Activated CD4-positive, alpha-beta memory T cell treated with anti-CD3 and anti-CD28 coated beads for 36 hours (primary cell): ENCODE data around the gene MEGF11. TPM values are rescaled to one million over a fixed set of nuclear protein-coding genes. Genes with fewer than 3 reads are reported as not detected.
A peak's percentile ranks its signal among the peaks of the same experiment; 100 is the strongest.
"Not testable (repeated sequence)": the region's sequence is repeated elsewhere in the genome, so short reads cannot be mapped to it uniquely, and the experiment has no call there.

Source experiments
- CTCF ChIA-PET: fragments of 350-600 bp; sonication (Branson Sonifier 250); formaldehyde crosslinking; loops from one replicate; lab custom pipeline; 2021; ENCODE audit warnings: antibody characterized with exemption, inconsistent platforms; lab: Charles Lee
- POLR2A ChIA-PET: fragments of 350-600 bp; sonication (Branson Sonifier 250); formaldehyde crosslinking; loops from one replicate; lab custom pipeline; 2021; ENCODE audit warnings: antibody characterized with exemption; lab: Charles Lee
- DNase-seq: peaks from one replicate; pipeline ENCODE4 v3.0.0-alpha.2; 2020
- H3K27ac Mint-ChIP-seq: one replicate; pipeline ENCODE4 v1.8.0; 2021; ENCODE audit warnings: mixed read lengths
- H3K27me3 Mint-ChIP-seq: one replicate; pipeline ENCODE4 v1.8.0; 2021; ENCODE audit warnings: mixed read lengths
- H3K36me3 Mint-ChIP-seq: one replicate; pipeline ENCODE4 v1.8.0; 2021; ENCODE audit warnings: mixed read lengths
- H3K4me1 Mint-ChIP-seq: one replicate; pipeline ENCODE4 v1.8.0; 2021; ENCODE audit warnings: low read depth, mixed read lengths
- H3K4me3 Mint-ChIP-seq: one replicate; pipeline ENCODE4 v1.8.0; 2021; ENCODE audit warnings: mild to moderate bottlenecking, mixed read lengths
- H3K9me3 Mint-ChIP-seq: one replicate; pipeline ENCODE4 v1.8.0; 2021; ENCODE audit warnings: mixed read lengths
- intact Hi-C: fragments of 100-400 bp; cut with micrococcal nuclease; formaldehyde crosslinking; loops from one replicate; pipeline ENCODE4 v1.15.1; 2023
- total RNA-seq, 2 experiments: library from RNA; stranded (reverse); gene quantifications; one replicate each; pipeline ENCODE4 v1.2.3, GENCODE V29; 2021

Gene MEGF11
- total RNA-seq, 2 experiments from 2014 or later = not detected

DNA sequence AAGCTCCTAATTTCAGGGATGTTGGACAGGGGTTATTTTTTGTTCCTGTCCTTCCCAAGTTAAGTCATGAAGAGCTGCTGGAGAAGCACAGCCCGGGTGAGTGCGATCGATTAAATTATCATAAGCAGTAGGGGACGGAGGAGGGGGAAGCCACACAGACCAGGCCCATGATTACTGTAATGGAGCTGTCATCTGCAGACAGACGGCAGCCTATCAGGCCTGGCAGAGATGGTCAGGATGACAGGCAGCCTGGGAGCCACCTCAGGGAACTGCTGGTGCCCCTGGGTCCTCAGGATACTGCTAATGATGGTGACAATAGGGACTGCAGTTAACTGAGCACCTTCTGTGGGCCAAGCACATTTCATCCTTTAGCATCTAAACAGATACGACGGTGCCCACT, 236.6 kb downstream of the MEGF11 start:
- no peak for DNase-seq
- ChIA-PET CTCF (no interaction called here), POLR2A (no interaction called here)
- H3K4me1 Mint-ChIP-seq = no peaks in the 10 kb centered on the region
- no peaks in the 10 kb centered on the region for H3K36me3 Mint-ChIP-seq
- peaks cover 17% of the 10 kb centered on the region for H3K27me3 Mint-ChIP-seq
- peaks cover 2% of the 10 kb centered on the region for H3K9me3 Mint-ChIP-seq
- intact Hi-C loops = no loop called here
- H3K4me3 Mint-ChIP-seq = no peak overlapping the region
- no peak overlapping the region for H3K27ac Mint-ChIP-seq

DNA sequence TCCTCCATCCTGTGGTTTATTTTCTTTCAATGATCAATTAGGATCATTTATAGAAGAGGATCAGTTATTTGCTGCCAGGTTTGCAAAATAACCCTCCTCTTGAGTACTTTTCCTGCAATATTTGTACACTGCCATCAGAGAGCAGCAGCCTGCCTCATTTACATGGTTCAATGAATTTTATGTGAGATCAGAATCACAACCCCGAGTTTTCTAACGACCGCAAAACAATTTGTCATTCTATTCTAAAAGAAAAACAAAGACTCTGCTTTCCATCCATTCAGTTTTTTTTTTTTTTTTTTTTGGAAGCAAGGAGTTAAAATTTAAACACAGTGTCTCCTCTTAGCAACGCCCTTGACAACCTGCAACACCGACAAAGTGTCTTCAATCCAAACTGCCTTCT, 237.4 kb downstream of the MEGF11 start:
- H3K27ac Mint-ChIP-seq = no peak overlapping the region
- no peaks in the 10 kb centered on the region for H3K4me1 Mint-ChIP-seq
- H3K27me3 Mint-ChIP-seq = peaks cover 11% of the 10 kb centered on the region
- peaks cover 2% of the 10 kb centered on the region for H3K9me3 Mint-ChIP-seq
- intact Hi-C loops = no loop called here
- no peak for DNase-seq
- ChIA-PET CTCF (no interaction called here), POLR2A (no interaction called here)
- no peaks in the 10 kb centered on the region for H3K36me3 Mint-ChIP-seq
- H3K4me3 Mint-ChIP-seq = no peak overlapping the region

DNA sequence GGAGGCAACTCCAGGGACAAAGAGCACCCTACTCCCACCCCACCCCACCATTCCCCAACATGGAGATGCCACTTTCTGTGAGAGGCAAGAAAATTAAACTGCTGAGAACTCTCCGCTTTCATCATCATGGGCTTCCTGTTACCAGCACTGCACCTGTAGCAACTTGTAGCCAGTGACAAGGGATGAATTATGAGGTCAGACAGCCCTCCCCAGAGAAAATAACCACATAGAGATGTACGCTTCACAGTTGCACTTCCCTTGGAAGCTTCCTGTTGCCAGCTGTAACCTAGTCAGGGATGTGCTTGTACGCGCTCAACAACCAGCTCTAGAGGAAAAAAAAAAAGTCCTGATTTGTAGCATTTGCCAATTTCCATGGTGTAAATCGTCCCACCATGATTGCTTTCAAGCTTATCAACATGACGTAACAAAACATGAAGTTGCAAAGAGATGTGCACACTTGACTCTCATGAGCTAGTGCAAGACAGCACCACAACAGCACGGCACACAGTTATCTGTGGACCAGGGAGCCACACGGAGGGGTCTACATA, 238.8 kb downstream of the MEGF11 start:
- H3K4me3 Mint-ChIP-seq = no peak overlapping the region
- H3K36me3 Mint-ChIP-seq = no peaks in the 10 kb centered on the region
- no peak for DNase-seq
- ChIA-PET POLR2A (interaction anchor here (0.6 kb wide), 1 partner anchor 530 kb away, joined by 4 read pairs; no protein-coding TSS in a partner anchor), CTCF (no interaction called here)
- H3K4me1 Mint-ChIP-seq = no peaks in the 10 kb centered on the region
- H3K9me3 Mint-ChIP-seq = peaks cover 2% of the 10 kb centered on the region
- no peak overlapping the region for H3K27ac Mint-ChIP-seq
- intact Hi-C loops = no loop called here
- peaks cover 9% of the 10 kb centered on the region for H3K27me3 Mint-ChIP-seq

DNA sequence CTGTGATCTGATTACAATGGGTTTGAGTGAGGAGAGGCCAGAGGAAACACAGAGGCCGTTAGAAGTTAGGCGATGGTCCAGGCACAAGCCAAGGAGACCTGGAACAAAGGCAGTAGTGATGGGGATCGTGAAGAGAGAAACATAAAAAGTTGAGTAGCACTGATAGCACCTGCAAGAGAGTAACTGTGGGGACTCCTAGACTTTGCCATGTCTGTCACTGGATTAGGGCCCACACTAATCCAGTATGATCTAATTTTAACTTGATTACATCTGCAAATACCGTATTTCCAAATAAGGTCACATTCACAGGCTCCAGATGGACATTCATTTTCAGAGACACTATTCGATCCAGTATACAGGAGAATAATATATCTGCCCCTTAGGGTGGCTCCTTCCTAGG, 239.5 kb downstream of the MEGF11 start:
- intact Hi-C loops = no loop called here
- H3K9me3 Mint-ChIP-seq = peaks cover 2% of the 10 kb centered on the region
- CTCF ChIA-PET = no interaction called here
- H3K4me3 Mint-ChIP-seq = no peak overlapping the region
- H3K4me1 Mint-ChIP-seq = no peaks in the 10 kb centered on the region
- peaks cover 7% of the 10 kb centered on the region for H3K27me3 Mint-ChIP-seq
- no peak for DNase-seq
- POLR2A ChIA-PET = no interaction called here
- no peaks in the 10 kb centered on the region for H3K36me3 Mint-ChIP-seq
- H3K27ac Mint-ChIP-seq = no peak overlapping the region

DNA sequence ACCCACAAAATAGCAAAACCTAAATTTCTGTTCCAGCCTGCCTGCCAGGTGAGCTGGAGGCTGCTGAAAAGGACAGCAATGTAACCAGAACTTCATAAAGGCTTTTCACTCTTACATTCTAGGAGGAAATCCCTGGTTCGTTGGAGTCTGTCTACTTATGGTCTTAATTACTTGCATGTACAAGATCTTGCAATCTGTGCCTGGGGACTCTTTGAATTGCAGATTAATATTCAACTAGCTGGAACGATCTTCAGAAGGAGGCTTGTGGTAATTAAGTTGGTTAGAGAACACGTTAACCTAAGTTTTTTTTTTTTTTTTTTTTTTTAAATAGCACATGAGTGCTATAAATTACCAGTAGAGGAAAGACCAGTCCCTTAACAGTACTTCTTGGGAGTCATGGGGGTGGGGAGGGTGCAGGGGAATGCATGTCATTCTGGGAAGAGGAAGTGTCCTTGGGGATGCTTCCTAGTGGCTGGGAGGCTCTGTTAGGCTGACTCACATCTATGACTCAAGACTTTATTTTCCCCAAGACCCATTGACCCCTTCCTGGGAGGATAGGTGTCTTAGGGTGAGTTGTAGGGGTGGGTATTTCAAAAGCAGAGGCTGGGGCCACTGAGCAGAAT, 244.5 kb downstream of the MEGF11 start:
- Mint-ChIP-seq H3K27me3 (peaks cover 9% of the 10 kb centered on the region), H3K4me1 (no peaks in the 10 kb centered on the region), H3K36me3 (no peaks in the 10 kb centered on the region), H3K9me3 (no peaks in the 10 kb centered on the region), H3K27ac (no peak overlapping the region), H3K4me3 (no peak overlapping the region)
- no peak for DNase-seq
- ChIA-PET CTCF (no interaction called here), POLR2A (interaction anchor here (0.6 kb wide), 1 partner anchor 132 kb away, joined by 3 read pairs; no protein-coding TSS in a partner anchor)
- intact Hi-C loops = no loop called here

DNA sequence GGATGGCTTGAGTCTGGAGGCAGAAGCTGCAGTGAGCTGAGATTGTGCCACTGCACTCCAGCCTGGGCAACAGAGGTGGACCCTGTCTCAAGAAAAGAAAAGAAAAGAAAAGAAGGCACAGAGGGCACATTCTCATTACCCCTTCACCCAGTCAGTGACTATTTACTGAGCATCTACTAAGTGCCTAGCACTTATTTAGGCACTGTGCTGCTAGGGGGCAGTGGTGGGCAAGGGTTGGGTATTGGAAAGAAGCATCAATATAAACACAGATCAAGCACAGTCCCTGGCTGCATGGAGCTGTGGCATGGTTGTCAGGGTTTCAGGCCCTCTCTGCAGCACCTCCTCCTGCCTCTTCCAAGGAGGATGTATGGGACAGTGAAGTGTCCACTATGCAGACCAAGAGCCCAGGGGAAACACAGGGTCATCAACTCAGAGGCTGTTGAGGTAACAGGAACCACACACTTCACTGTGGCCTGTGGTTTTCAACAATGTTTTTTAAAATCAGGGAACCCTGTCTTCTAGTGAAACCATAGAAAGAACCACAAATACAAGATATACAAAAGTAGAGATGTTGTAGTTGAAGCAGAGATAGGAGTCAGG, 245.8 kb downstream of the MEGF11 start:
- DNase-seq = peak; percentile 18
- intact Hi-C loops = no loop called here
- POLR2A ChIA-PET = no interaction called here
- Mint-ChIP-seq H3K36me3 (no peaks in the 10 kb centered on the region), H3K4me1 (no peaks in the 10 kb centered on the region), H3K27me3 (peaks cover 11% of the 10 kb centered on the region), H3K4me3 (no peak overlapping the region), H3K9me3 (no peaks in the 10 kb centered on the region), H3K27ac (no peak overlapping the region)
- CTCF ChIA-PET = interaction anchor here (0.5 kb wide), 1 partner anchor 20 kb away, joined by 3 read pairs; no protein-coding TSS in a partner anchor

DNA sequence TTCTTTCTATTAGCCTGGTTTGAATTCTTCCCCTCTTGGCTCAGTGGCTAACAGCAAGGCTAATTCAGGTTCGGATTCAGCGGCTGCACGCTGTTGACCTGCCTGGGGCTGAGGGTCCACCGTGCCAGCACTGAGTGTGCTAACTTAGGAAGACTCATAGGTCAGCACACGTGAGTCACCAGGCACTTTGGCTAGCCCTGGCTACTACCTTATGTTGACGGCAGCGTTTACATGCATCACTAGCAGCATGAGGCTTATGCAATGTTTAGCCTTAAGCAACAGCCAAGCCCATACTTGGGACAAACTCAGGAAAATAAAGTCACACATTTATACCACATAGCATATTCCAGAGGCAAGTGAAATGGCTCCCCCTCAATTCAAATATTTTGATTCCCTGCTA, 246.6 kb downstream of the MEGF11 start:
- H3K27ac Mint-ChIP-seq = no peak overlapping the region
- no peak for DNase-seq
- H3K4me3 Mint-ChIP-seq = no peak overlapping the region
- intact Hi-C loops = no loop called here
- H3K36me3 Mint-ChIP-seq = no peaks in the 10 kb centered on the region
- no peaks in the 10 kb centered on the region for H3K9me3 Mint-ChIP-seq
- H3K4me1 Mint-ChIP-seq = no peaks in the 10 kb centered on the region
- CTCF ChIA-PET = no interaction called here
- peaks cover 15% of the 10 kb centered on the region for H3K27me3 Mint-ChIP-seq
- POLR2A ChIA-PET = no interaction called here

DNA sequence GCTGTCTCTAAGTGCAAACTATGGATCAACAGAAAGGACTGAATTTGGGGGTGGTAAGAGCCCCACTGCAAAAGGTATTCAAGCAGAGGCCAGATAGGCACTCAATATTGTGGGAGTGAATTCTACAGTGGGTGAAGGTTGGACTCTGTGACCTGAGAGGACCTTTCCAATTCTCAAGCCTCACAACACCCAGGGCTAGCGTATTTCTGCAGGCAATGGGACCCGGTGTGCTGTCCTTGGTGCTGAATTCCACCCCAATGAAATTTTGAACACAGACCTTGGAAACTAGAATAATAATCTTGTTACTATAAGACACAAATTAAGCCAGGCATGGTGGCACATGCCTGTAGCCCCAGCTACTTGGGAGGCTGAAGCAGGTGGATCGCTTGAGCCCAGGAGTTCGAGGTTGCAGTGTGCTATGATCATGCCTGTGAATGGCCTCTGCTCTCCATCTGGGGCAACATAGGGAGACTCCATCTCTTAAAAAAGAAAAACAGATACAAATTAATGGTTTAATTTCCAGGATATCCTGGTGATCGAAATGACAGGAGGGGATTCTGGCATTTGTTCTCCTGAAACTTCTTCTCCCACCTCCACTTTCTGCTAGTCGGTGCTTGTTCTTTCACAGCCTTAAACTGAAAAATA, 248.8 kb downstream of the MEGF11 start:
- Mint-ChIP-seq H3K4me1 (no peaks in the 10 kb centered on the region), H3K4me3 (no peak overlapping the region), H3K27ac (no peak overlapping the region), H3K27me3 (peaks cover 19% of the 10 kb centered on the region), H3K9me3 (no peaks in the 10 kb centered on the region), H3K36me3 (no peaks in the 10 kb centered on the region)
- ChIA-PET POLR2A (no interaction called here), CTCF (no interaction called here)
- intact Hi-C loops = no loop called here
- peak; percentile 31 for DNase-seq

DNA sequence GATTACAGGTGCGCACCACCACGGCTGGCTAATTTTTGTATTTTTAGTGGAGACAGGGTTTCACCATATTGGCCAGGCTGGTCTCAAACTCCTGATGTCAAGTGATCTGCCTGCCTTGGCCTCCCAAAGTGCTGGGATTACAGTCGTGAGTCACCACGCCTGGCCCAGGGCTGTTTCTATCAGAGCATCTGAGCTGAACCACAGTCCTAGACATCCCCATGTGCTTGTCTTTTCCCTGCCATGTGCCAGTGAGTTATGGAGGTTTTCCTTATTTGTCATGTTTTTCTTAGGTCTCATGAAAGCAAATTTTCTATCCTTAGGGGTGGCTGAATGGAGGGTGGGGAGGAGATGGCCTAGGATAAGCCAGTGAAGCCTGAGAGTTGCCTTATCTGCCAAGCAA, 250.4 kb downstream of the MEGF11 start:
- H3K4me1 Mint-ChIP-seq, CTCF ChIA-PET, POLR2A ChIA-PET, H3K4me3 Mint-ChIP-seq, H3K27ac Mint-ChIP-seq, intact Hi-C loops, H3K9me3 Mint-ChIP-seq, H3K36me3 Mint-ChIP-seq, DNase-seq: not testable (repeated sequence)
- H3K27me3 Mint-ChIP-seq = peaks cover 17% of the 10 kb centered on the region

DNA sequence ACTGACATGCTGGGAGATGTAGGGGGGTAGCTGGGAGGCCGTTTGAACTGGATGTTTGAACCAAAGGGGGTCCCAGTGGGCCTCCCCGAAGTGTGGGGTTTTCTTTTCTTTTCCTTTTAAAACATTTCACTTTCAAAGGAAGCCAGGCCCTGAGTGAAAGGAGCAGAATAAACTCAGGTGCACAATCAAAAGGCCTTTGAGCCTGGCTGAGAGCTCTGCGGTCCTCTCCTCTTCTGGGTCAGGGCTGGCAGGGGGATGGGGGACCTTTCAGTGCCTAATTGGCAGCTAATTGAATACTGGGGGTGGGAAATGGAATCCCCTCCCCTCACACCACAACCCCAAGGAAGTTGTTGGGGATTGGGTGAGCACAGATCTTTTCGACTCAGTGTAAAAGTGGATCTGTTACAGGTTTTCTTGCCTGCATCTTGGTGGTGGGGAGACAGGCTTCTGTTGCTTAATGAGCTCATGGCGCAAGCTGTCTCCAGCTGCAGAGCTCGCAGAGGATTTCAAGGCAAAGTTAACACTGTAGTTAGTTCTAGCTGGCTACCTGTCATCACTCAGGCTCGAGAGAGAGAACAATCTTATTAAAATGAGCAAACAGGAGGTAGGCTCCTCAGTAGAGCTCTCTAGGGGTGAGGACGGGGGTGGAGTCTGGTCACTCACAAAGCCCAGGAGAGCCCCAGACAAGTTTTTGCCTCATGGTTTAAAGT, 251.7 kb downstream of the MEGF11 start:
- H3K4me3 Mint-ChIP-seq = no peak overlapping the region
- H3K36me3 Mint-ChIP-seq = no peaks in the 10 kb centered on the region
- H3K27ac Mint-ChIP-seq = no peak overlapping the region
- DNase-seq = no peak
- peaks cover 17% of the 10 kb centered on the region for H3K27me3 Mint-ChIP-seq
- no peaks in the 10 kb centered on the region for H3K4me1 Mint-ChIP-seq
- CTCF ChIA-PET = interaction anchor here (0.6 to 1.3 kb wide), 2 partner anchors 20 to 195 kb away, joined by 3 to 4 read pairs; no protein-coding TSS in a partner anchor
- intact Hi-C loops = no loop called here
- H3K9me3 Mint-ChIP-seq = no peaks in the 10 kb centered on the region
- POLR2A ChIA-PET = no interaction called here

DNA sequence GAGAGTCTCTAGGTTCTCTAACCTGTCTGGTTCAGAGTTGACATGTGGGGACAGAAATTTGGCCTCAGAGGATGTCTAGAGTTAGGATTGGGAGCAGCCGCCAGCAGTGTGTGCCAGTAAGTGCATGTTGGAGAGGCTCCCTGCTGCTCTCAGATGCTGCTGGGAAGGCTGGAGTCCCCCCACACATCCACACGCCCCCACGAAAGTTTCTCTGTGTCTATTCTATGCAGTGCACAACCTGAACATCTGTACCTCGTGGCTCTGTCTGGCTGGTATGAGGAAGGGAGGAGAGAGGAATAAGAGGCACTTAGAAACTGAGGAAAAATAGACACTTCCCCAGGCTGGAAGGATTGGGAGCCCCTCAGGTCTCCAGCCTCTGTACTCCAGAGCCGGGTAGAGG, 252.5 kb downstream of the MEGF11 start:
- H3K27me3 Mint-ChIP-seq = peaks cover 16% of the 10 kb centered on the region
- intact Hi-C loops = no loop called here
- ChIA-PET CTCF (interaction anchor here (1.3 kb wide), 1 partner anchor 19 kb away, joined by 3 read pairs; no protein-coding TSS in a partner anchor), POLR2A (no interaction called here)
- DNase-seq = no peak
- H3K27ac Mint-ChIP-seq = no peak overlapping the region
- no peaks in the 10 kb centered on the region for H3K36me3 Mint-ChIP-seq
- H3K4me1 Mint-ChIP-seq = no peaks in the 10 kb centered on the region
- H3K4me3 Mint-ChIP-seq = no peak overlapping the region
- H3K9me3 Mint-ChIP-seq = no peaks in the 10 kb centered on the region

DNA sequence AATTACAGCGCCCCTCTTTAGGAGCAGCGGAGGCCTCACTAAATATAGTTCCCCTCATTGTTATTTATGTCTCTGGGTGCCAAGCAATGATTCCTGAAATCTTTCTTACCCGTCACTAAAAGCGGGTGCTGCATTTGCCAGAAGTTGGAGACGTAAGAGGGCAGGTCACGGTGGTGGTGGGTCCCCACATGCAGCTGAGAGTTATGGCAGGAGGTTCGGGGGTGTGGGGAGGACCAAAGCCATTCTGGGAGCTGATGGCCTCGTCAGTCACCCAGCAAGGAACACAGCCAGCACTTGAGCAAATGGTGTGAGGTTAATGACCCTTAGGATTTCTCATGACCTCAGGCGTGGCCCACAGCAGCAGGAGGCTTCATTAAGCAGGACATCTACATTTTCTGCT, 255.1 kb downstream of the MEGF11 start:
- ChIA-PET POLR2A (no interaction called here), CTCF (no interaction called here)
- H3K36me3 Mint-ChIP-seq = no peaks in the 10 kb centered on the region
- peaks cover 16% of the 10 kb centered on the region for H3K27me3 Mint-ChIP-seq
- no peaks in the 10 kb centered on the region for H3K9me3 Mint-ChIP-seq
- no peak overlapping the region for H3K27ac Mint-ChIP-seq
- H3K4me3 Mint-ChIP-seq = no peak overlapping the region
- intact Hi-C loops = no loop called here
- H3K4me1 Mint-ChIP-seq = no peaks in the 10 kb centered on the region
- no peak for DNase-seq
